ENCODE results near the gene TNRC6C. TPM values are rescaled to one million over a fixed set of nuclear protein-coding genes. Genes with fewer than 3 reads are reported as not detected.

TNRC6C gene
- total and polyA plus RNA-seq, 12 donors: 2.2 to 31.4 (median 24.2) TPM

- Histone ChIP-seq H3K36me3 (peaks cover 0 to 84% (median 39%) of the 10 kb centered on the region in 9 donors), H3K27me3 (no peaks in the 10 kb centered on the region), H3K27ac (no peak overlapping the region), H3K4me1 (peaks cover 31 to 71% (median 46%) of the 10 kb centered on the region in 9 donors), H3K9me3 (no peaks in the 10 kb centered on the region), H3K4me3 (no peak overlapping the region)
- ATAC-seq (no peak), DNase-seq (no peak)
- 98% methylated on average over 5 of the region's 5 CpGs for WGBS, 2 donors
- intact Hi-C loops (cut with DNase I): no loop called here
- TF ChIP-seq CTCF (IDR thresholded peaks at IDR 0.05): no peak
Observed at GRCh38 chr17:78123258-78123929, 164.9 kb downstream of the TNRC6C start.

- peaks cover 0 to 75% (median 35%) of the 10 kb centered on the region in 9 donors for H3K36me3 ChIP-seq
- peak overlapping the region in 2 of 10 donors; percentile 37 to 97 for H3K4me3 ChIP-seq
- H3K9me3 ChIP-seq: no peaks in the 10 kb centered on the region
- H3K4me1 ChIP-seq: peaks cover 31 to 77% (median 50%) of the 10 kb centered on the region in 9 donors
- no peak for ATAC-seq
- peak in 1 of 2 donors; percentile 34 for DNase-seq
- H3K27ac ChIP-seq: peak overlapping the region in 9 of 10 donors; percentile 89 to 98 (median 96)
- intact Hi-C loops (cut with DNase I): no loop called here
- H3K27me3 ChIP-seq: no peaks in the 10 kb centered on the region
- TF ChIP-seq CTCF (IDR thresholded peaks at IDR 0.05): no peak
- 78 to 81% methylated on average over 30 of the region's 30 CpGs for WGBS, 2 donors
Observed at GRCh38 chr17:78124081-78124835, 165.8 kb downstream of the TNRC6C start.

GRCh38 chr17:78124836-78125137 is 166.3 kb downstream of the TNRC6C start:
- Histone ChIP-seq H3K36me3 (peaks cover 0 to 70% (median 35%) of the 10 kb centered on the region in 9 donors), H3K9me3 (no peaks in the 10 kb centered on the region), H3K27me3 (no peaks in the 10 kb centered on the region), H3K27ac (peak overlapping the region in 9 of 10 donors; percentile 89 to 98 (median 96)), H3K4me3 (peak overlapping the region in 7 of 10 donors; percentile 12 to 97 (median 36)), H3K4me1 (peaks cover 31 to 82% (median 56%) of the 10 kb centered on the region in 9 donors)
- no peak for DNase-seq
- no peak for ATAC-seq
- intact Hi-C loops (cut with DNase I): loop anchor here in 5 of 10 donors (5.0 kb wide), 3 partner anchors 48 to 123 kb away; no protein-coding TSS in a partner anchor
- 76% methylated on average over 12 of the region's 12 CpGs for WGBS, 2 donors
- TF ChIP-seq CTCF (IDR thresholded peaks at IDR 0.05): no peak

GRCh38 chr17:78125138-78125913 is 166.8 kb downstream of the TNRC6C start:
- intact Hi-C loops (cut with DNase I): loop anchor here in 5 of 10 donors (5.0 kb wide), 3 partner anchors 47 to 122 kb away; no protein-coding TSS in a partner anchor
- Histone ChIP-seq H3K9me3 (no peaks in the 10 kb centered on the region), H3K36me3 (peaks cover 0 to 65% (median 35%) of the 10 kb centered on the region in 9 donors), H3K27ac (peak overlapping the region; percentile 89 to 98 (median 96)), H3K4me1 (peaks cover 31 to 87% (median 61%) of the 10 kb centered on the region in 9 donors), H3K27me3 (no peaks in the 10 kb centered on the region), H3K4me3 (peak overlapping the region in 8 of 10 donors; percentile 12 to 97 (median 36))
- no peak for TF ChIP-seq CTCF (IDR thresholded peaks at IDR 0.05)
- DNase-seq (peak in 1 of 2 donors; percentile 21), ATAC-seq (peak in 3 of 8 donors; percentile 3 to 7 (median 7))
- WGBS, 2 donors: 51 to 63% methylated on average over 38 to 39 of the region's 39 CpGs

All from heart right ventricle (tissue), 16 donors.